Neural progenitor cell (in vitro differentiated cells): ENCODE results near the gene RARS2. TPM values are rescaled to one million over a fixed set of nuclear protein-coding genes. Genes with fewer than 3 reads are reported as not detected.

ENCODE experiments used
- DNase-seq: peaks from one replicate; pipeline ENCODE4 v3.0.0-alpha.2; 2016; ENCODE audit warnings: low spot score
- H2AFZ ChIP-seq: fragments of 200-600 bp; sonication (generic); replicated peaks from 2 replicates; pipeline ENCODE4 v1.6.1; 2016; ENCODE audit warnings: antibody characterized with exemption
- H3F3A ChIP-seq: fragments of 200-600 bp; sonication (generic); 2 replicates; pipeline ENCODE4 v1.6.1; 2016; ENCODE audit warnings: antibody characterized with exemption, low read depth
- H3K27ac ChIP-seq: fragments of 200-600 bp; sonication (generic); 2 replicates; pipeline ENCODE4 v1.5.1; 2016; ENCODE audit warnings: mild to moderate bottlenecking
- H3K27me3 ChIP-seq: fragments of 200-600 bp; sonication (generic); 2 replicates; pipeline ENCODE4 v1.6.1; 2016; ENCODE audit warnings: mild to moderate bottlenecking, moderate library complexity
- H3K36me3 ChIP-seq: fragments of 200-600 bp; sonication (generic); 2 replicates; pipeline ENCODE4 v1.5.1; 2016
- H3K4me1 ChIP-seq: fragments of 200-600 bp; sonication (generic); 2 replicates; pipeline ENCODE4 v1.6.1; 2016; ENCODE audit warnings: mixed run types
- H3K4me2 ChIP-seq: fragments of 200-600 bp; sonication (generic); 2 replicates; pipeline ENCODE4 v1.6.1; 2016
- H3K4me3 ChIP-seq: fragments of 200-600 bp; sonication (generic); 2 replicates; pipeline ENCODE4 v1.5.1; 2016
- H3K79me2 ChIP-seq: fragments of 200-600 bp; sonication (generic); 2 replicates; pipeline ENCODE4 v1.6.1; 2016; ENCODE audit warnings: low read depth
- H3K9ac ChIP-seq: fragments of 200-600 bp; sonication (generic); 2 replicates; pipeline ENCODE4 v1.6.1; 2016
- H3K9me3 ChIP-seq: fragments of 200-600 bp; sonication (generic); 2 replicates; pipeline ENCODE4 v1.5.1; 2016; ENCODE audit warnings: low read depth
- H4K20me1 ChIP-seq: fragments of 200-600 bp; sonication (generic); 2 replicates; pipeline ENCODE4 v1.6.1; 2016; ENCODE audit warnings: low read depth
- H3K27ac Mint-ChIP-seq: 3 replicates; pipeline ENCODE4 v1.8.0; 2021; ENCODE audit warnings: mixed read lengths
- H3K27me3 Mint-ChIP-seq: 2 replicates; pipeline ENCODE4 v1.8.0; 2022; ENCODE audit warnings: low read depth, mild to moderate bottlenecking, inconsistent platforms, moderate library complexity, mixed read lengths; ENCODE audit not compliant: insufficient read depth
- H3K36me3 Mint-ChIP-seq: 3 replicates; pipeline ENCODE4 v1.8.0; 2021; ENCODE audit warnings: mixed read lengths
- H3K4me1 Mint-ChIP-seq: 3 replicates; pipeline ENCODE4 v1.8.0; 2021; ENCODE audit warnings: mixed read lengths
- H3K4me3 Mint-ChIP-seq: 3 replicates; pipeline ENCODE4 v1.8.0; 2021; ENCODE audit warnings: mild to moderate bottlenecking, moderate library complexity, mixed read lengths
- H3K9me3 Mint-ChIP-seq: 3 replicates; pipeline ENCODE4 v1.8.0; 2020; ENCODE audit warnings: mixed read lengths
- CTCF ChIP-seq: fragments of 200-600 bp; sonication (generic); IDR thresholded peaks from 2 replicates; pipeline ENCODE4 v1.5.1; 2017; ENCODE audit warnings: antibody characterized with exemption, mild to moderate bottlenecking
- EZH2 ChIP-seq: fragments of 200-600 bp; sonication (generic); IDR thresholded peaks from 2 replicates; pipeline ENCODE4 v1.6.1; 2017; ENCODE audit warnings: antibody characterized with exemption, mild to moderate bottlenecking, moderate library complexity
- EZH2phosphoT487 ChIP-seq: fragments of 200-600 bp; sonication (generic); IDR thresholded peaks from 2 replicates; pipeline ENCODE4 v1.6.1; 2017; ENCODE audit warnings: antibody characterized with exemption
- total RNA-seq: library from RNA; depleted of rRNA; stranded (reverse); fragments of >200 nt; gene quantifications from 2 replicates; pipeline ENCODE4 v1.2.3, GENCODE V29; 2015; ENCODE audit warnings: low replicate concordance

RARS2 gene
- total RNA-seq, 1 donor from 2014 or later, result 53.6 TPM

GRCh38 chr6:87504441-87504840 lies 85.3 kb downstream of the RARS2 start:
- TF ChIP-seq EZH2, result no peak
- TF ChIP-seq EZH2phosphoT487, result no peak
- TF ChIP-seq CTCF, result no peak
- H3K27ac Mint-ChIP-seq, result no peak overlapping the region
- Histone ChIP-seq H3K36me3 (no peaks in the 10 kb centered on the region), H3F3A (no peaks in the 10 kb centered on the region), H3K4me2 (no peak overlapping the region), H4K20me1 (no peaks in the 10 kb centered on the region), H3K9ac (no peak overlapping the region), H3K4me1 (no peaks in the 10 kb centered on the region), H3K27ac (no peak overlapping the region), H3K79me2 (no peaks in the 10 kb centered on the region), H3K9me3 (no peaks in the 10 kb centered on the region), H3K27me3 (no peaks in the 10 kb centered on the region), H2AFZ (no peak overlapping the region), H3K4me3 (no peak overlapping the region)
- no peak for DNase-seq
- H3K36me3 Mint-ChIP-seq, result peaks cover 9% of the 10 kb centered on the region
- no peak overlapping the region for H3K4me3 Mint-ChIP-seq
- no peaks in the 10 kb centered on the region for H3K9me3 Mint-ChIP-seq
- no peaks in the 10 kb centered on the region for H3K27me3 Mint-ChIP-seq
- no peaks in the 10 kb centered on the region for H3K4me1 Mint-ChIP-seq

- H3K4me3 ChIP-seq, result no peak overlapping the region
- no peak overlapping the region for H2AFZ ChIP-seq
- peaks cover 9% of the 10 kb centered on the region for H3K36me3 Mint-ChIP-seq
- no peaks in the 10 kb centered on the region for H3K27me3 ChIP-seq
- no peaks in the 10 kb centered on the region for H3K27me3 Mint-ChIP-seq
- H3K4me3 Mint-ChIP-seq, result no peak overlapping the region
- H3K79me2 ChIP-seq, result no peaks in the 10 kb centered on the region
- H3K9me3 Mint-ChIP-seq, result no peaks in the 10 kb centered on the region
- H3K4me1 ChIP-seq, result no peaks in the 10 kb centered on the region
- H4K20me1 ChIP-seq, result no peaks in the 10 kb centered on the region
- no peak for DNase-seq
- H3K9me3 ChIP-seq, result no peaks in the 10 kb centered on the region
- H3K9ac ChIP-seq, result no peak overlapping the region
- no peak overlapping the region for H3K27ac ChIP-seq
- H3K36me3 ChIP-seq, result no peaks in the 10 kb centered on the region
- H3K4me1 Mint-ChIP-seq, result no peaks in the 10 kb centered on the region
- TF ChIP-seq CTCF, result no peak
- no peaks in the 10 kb centered on the region for H3F3A ChIP-seq
- no peak overlapping the region for H3K27ac Mint-ChIP-seq
- H3K4me2 ChIP-seq, result no peak overlapping the region
Measured at GRCh38 chr6:87501809-87502572, 87.8 kb downstream of the RARS2 start.

- Histone ChIP-seq H3K4me3 (no peak overlapping the region), H3K9me3 (no peaks in the 10 kb centered on the region), H3K4me1 (no peaks in the 10 kb centered on the region), H3F3A (no peaks in the 10 kb centered on the region), H3K27ac (no peak overlapping the region), H3K27me3 (no peaks in the 10 kb centered on the region), H3K4me2 (no peak overlapping the region), H3K36me3 (no peaks in the 10 kb centered on the region), H3K9ac (no peak overlapping the region), H3K79me2 (no peaks in the 10 kb centered on the region), H2AFZ (no peak overlapping the region), H4K20me1 (no peaks in the 10 kb centered on the region)
- H3K4me3 Mint-ChIP-seq, result no peak overlapping the region
- H3K36me3 Mint-ChIP-seq, result peaks cover 6% of the 10 kb centered on the region
- H3K4me1 Mint-ChIP-seq, result no peaks in the 10 kb centered on the region
- no peaks in the 10 kb centered on the region for H3K9me3 Mint-ChIP-seq
- no peak for DNase-seq
- H3K27me3 Mint-ChIP-seq, result no peaks in the 10 kb centered on the region
- H3K27ac Mint-ChIP-seq, result no peak overlapping the region
- TF ChIP-seq EZH2, result no peak
- TF ChIP-seq CTCF, result no peak
- no peak for TF ChIP-seq EZH2phosphoT487
Measured at GRCh38 chr6:87498048-87498447, 91.7 kb downstream of the RARS2 start.
